ENCODE measurements around the gene OOSP4A. TPM values are rescaled to one million over a fixed set of nuclear protein-coding genes. Genes with fewer than 3 reads are reported as not detected.

The OOSP4A gene
- total RNA-seq, 4 donors from 2014 or later = not detected

GRCh38 chr11:59944720-59945119 lies 19.1 kb upstream of the OOSP4A start:
- Histone ChIP-seq H3K27ac (no peak overlapping the region), H3K9me3 (no peaks in the 10 kb centered on the region), H3K4me3 (no peak overlapping the region), H3K36me3 (no peaks in the 10 kb centered on the region), H3K4me1 (no peaks in the 10 kb centered on the region), H3K27me3 (no peaks in the 10 kb centered on the region)
- no peak for TF ChIP-seq CTCF (IDR thresholded peaks at IDR 0.05)
- no peak for TF ChIP-seq EP300 (IDR thresholded peaks at IDR 0.05)
- no peak for TF ChIP-seq POLR2A (IDR thresholded peaks at IDR 0.05)
- TF ChIP-seq POLR2AphosphoS5 (IDR thresholded peaks at IDR 0.05) = no peak
- DNase-seq (ENCODE audit: low spot score in 2 of 2) = no peak
- WGBS = 56% methylated on average over 2 of the region's 2 CpGs

- no peak overlapping the region for H3K4me3 ChIP-seq
- no peaks in the 10 kb centered on the region for H3K36me3 ChIP-seq
- DNase-seq (ENCODE audit: low spot score in 2 of 2) = no peak
- H3K27me3 ChIP-seq = no peaks in the 10 kb centered on the region
- H3K4me1 ChIP-seq = no peaks in the 10 kb centered on the region
- TF ChIP-seq CTCF (IDR thresholded peaks at IDR 0.05) = no peak
- no peak for TF ChIP-seq EP300 (IDR thresholded peaks at IDR 0.05)
- no peak for TF ChIP-seq POLR2AphosphoS5 (IDR thresholded peaks at IDR 0.05)
- TF ChIP-seq POLR2A (IDR thresholded peaks at IDR 0.05) = no peak
- H3K9me3 ChIP-seq = no peaks in the 10 kb centered on the region
- 81% methylated on average over 4 of the region's 4 CpGs for WGBS
- H3K27ac ChIP-seq = no peak overlapping the region
Measured at GRCh38 chr11:59953463-59954218, 10.2 kb upstream of the OOSP4A start.

GRCh38 chr11:59954219-59954847 lies 9.5 kb upstream of the OOSP4A start:
- DNase-seq (ENCODE audit: low spot score in 2 of 2) = no peak
- Histone ChIP-seq H3K27ac (no peak overlapping the region), H3K36me3 (no peaks in the 10 kb centered on the region), H3K4me1 (no peaks in the 10 kb centered on the region), H3K27me3 (no peaks in the 10 kb centered on the region), H3K4me3 (no peak overlapping the region), H3K9me3 (no peaks in the 10 kb centered on the region)
- TF ChIP-seq POLR2A (IDR thresholded peaks at IDR 0.05) (no peak), POLR2AphosphoS5 (IDR thresholded peaks at IDR 0.05) (no peak), EP300 (IDR thresholded peaks at IDR 0.05) (no peak), CTCF (IDR thresholded peaks at IDR 0.05) (no peak)
- 76% methylated on average over 3 of the region's 3 CpGs for WGBS

GRCh38 chr11:59957094-59957493 lies 6.7 kb upstream of the OOSP4A start:
- TF ChIP-seq CTCF (IDR thresholded peaks at IDR 0.05) (no peak), POLR2AphosphoS5 (IDR thresholded peaks at IDR 0.05) (no peak), POLR2A (IDR thresholded peaks at IDR 0.05) (no peak), EP300 (IDR thresholded peaks at IDR 0.05) (no peak)
- Histone ChIP-seq H3K4me3 (no peak overlapping the region), H3K27me3 (no peaks in the 10 kb centered on the region), H3K9me3 (no peaks in the 10 kb centered on the region), H3K4me1 (no peaks in the 10 kb centered on the region), H3K27ac (no peak overlapping the region), H3K36me3 (no peaks in the 10 kb centered on the region)
- DNase-seq (ENCODE audit: low spot score in 2 of 2) = no peak
- WGBS = 33% methylated on average over 4 of the region's 4 CpGs

Measured in suprapubic skin (tissue), 4 donors.